HCT116 (cell line): ENCODE data around the gene ACER1. TPM values are rescaled to one million over a fixed set of nuclear protein-coding genes. Genes with fewer than 3 reads are reported as not detected.

Experiments used
- ATAC-seq: fragments of 200-7000 bp; cut with Tn5 transposase; 2 replicates; pipeline ENCODE4 v1.9.1; 2020; ENCODE audit warnings: mild to moderate bottlenecking, moderate library complexity
- BruUV-seq: library from RNA; stranded (reverse); fragments of 400-500 nt; replicated peaks from 2 replicates; lab custom pipeline; 2021; lab: Mats Ljungman, UMichigan
- CTCF ChIA-PET: fragments of 300-600 bp; sonication (Branson Sonifier 250); formaldehyde crosslinking; loops from one replicate; lab custom pipeline; 2021; ENCODE audit warnings: antibody characterized with exemption; lab: Charles Lee
- POLR2A ChIA-PET: fragments of 300-600, 350-600 bp; sonication (Branson Sonifier 250); formaldehyde crosslinking; loops from one replicate; lab custom pipeline; 2021; ENCODE audit warnings: antibody characterized with exemption; lab: Charles Lee
- RAD21 ChIA-PET, 2 experiments: fragments of 300-600 bp; sonication (Branson Sonifier 250); formaldehyde crosslinking; loops; one replicate each; lab custom pipeline; 2023; ENCODE audit warnings: low total read pairs in 2 of 2; ENCODE audit not compliant: uncharacterized antibody in 2 of 2, unreplicated experiment in 2 of 2, low non-redundant PET in 1 of 2; lab: Charles Lee
- DNase-seq: peaks from one replicate; pipeline ENCODE4 v3.0.0-alpha.2; 2010; ENCODE audit warnings: low read depth, low spot score
- H2AFZ ChIP-seq: fragments of 200-600 bp; shearing (Covaris generic), sonication (generic); 2 replicates; pipeline ENCODE4 v1.6.1; 2017; ENCODE audit warnings: low read depth, mixed run types, mixed read lengths, antibody characterized with exemption, low read length; ENCODE audit not compliant: poor library complexity, severe bottlenecking
- H3K27ac ChIP-seq: 2 replicates; pipeline ENCODE4 v1.5.1; 2012; ENCODE audit warnings: low read depth, low read length
- H3K27me3 ChIP-seq: fragments of 200-600 bp; sonication (generic); 2 replicates; pipeline ENCODE4 v1.6.1; 2016; ENCODE audit warnings: mixed run types, low read length, mixed read lengths; ENCODE audit not compliant: insufficient read depth
- H3K36me3 ChIP-seq, 2 experiments: fragments of 200-500 bp in 1 of 2; fragments of 200-600 bp in 1 of 2; sonication (Bioruptor generic) in 1 of 2; sonication (generic) in 1 of 2; 2 replicates each; pipeline versions ENCODE4 v1.5.1 to v1.6.1; 2014 to 2016; ENCODE audit warnings: low read length in 2 of 2, inconsistent platforms in 1 of 2, mixed read lengths in 1 of 2, mixed run types in 1 of 2; ENCODE audit not compliant: insufficient read depth in 2 of 2, control insufficient read depth in 1 of 2
- H3K4me1 ChIP-seq, 2 experiments: fragments of 200-600 bp in 1 of 2; sonication (generic) in 1 of 2; 2 replicates each; pipeline versions ENCODE4 v1.5.1 to v1.6.1; 2012 to 2017; ENCODE audit warnings: low read length in 2 of 2, inconsistent platforms in 1 of 2, mild to moderate bottlenecking in 1 of 2, mixed read lengths in 1 of 2, mixed run types in 1 of 2, moderate library complexity in 1 of 2; ENCODE audit not compliant: insufficient read depth in 2 of 2, control insufficient read depth in 1 of 2
- H3K4me2 ChIP-seq: fragments of 200-600 bp; sonication (generic); 2 replicates; pipeline ENCODE4 v1.6.1; 2017; ENCODE audit warnings: mixed run types, low read length, mixed read lengths
- H3K4me3 ChIP-seq, 2 experiments: fragments of 200-600 bp in 1 of 2; sonication (generic) in 1 of 2; replicated peaks in 1 of 2; 2 replicates each; pipeline ENCODE4 v1.5.1; 2011 to 2016; ENCODE audit warnings: low read length in 2 of 2, control low read depth in 1 of 2, low read depth in 1 of 2, mild to moderate bottlenecking in 1 of 2, mixed read lengths in 1 of 2, mixed run types in 1 of 2
- H3K79me2 ChIP-seq: fragments of 200-600 bp; sonication (generic); 2 replicates; pipeline ENCODE4 v1.6.1; 2017; ENCODE audit warnings: mild to moderate bottlenecking, mixed run types, low read length, moderate library complexity, mixed read lengths; ENCODE audit not compliant: insufficient read depth
- H3K9ac ChIP-seq: fragments of 200-600 bp; sonication (generic); 2 replicates; pipeline ENCODE4 v1.6.1; 2016; ENCODE audit warnings: low read length, mixed read lengths
- H3K9me2 ChIP-seq: fragments of 200-600 bp; sonication (generic), shearing (Covaris generic); 2 replicates; pipeline ENCODE4 v1.6.1; 2017; ENCODE audit warnings: mixed run types, mild to moderate bottlenecking, moderate library complexity; ENCODE audit not compliant: insufficient read depth
- H3K9me3 ChIP-seq, 2 experiments: fragments of 200-500 bp in 1 of 2; fragments of 200-600 bp in 1 of 2; sonication (Bioruptor generic) in 1 of 2; sonication (generic) in 1 of 2; 2 replicates each; pipeline ENCODE4 v1.6.1; 2014 to 2017; ENCODE audit warnings: low read length in 2 of 2, mixed read lengths in 2 of 2, inconsistent platforms in 1 of 2, low read depth in 1 of 2, mild to moderate bottlenecking in 1 of 2, mixed run types in 1 of 2, moderate library complexity in 1 of 2; ENCODE audit not compliant: control insufficient read depth in 1 of 2, insufficient read depth in 1 of 2
- H4K20me1 ChIP-seq: fragments of 200-600 bp; sonication (generic), shearing (Covaris generic); 2 replicates; pipeline ENCODE4 v1.6.1; 2017; ENCODE audit warnings: mixed run types, mild to moderate bottlenecking, moderate library complexity; ENCODE audit not compliant: insufficient read depth
- CBX3 ChIP-seq: IDR thresholded peaks from 2 replicates; pipeline ENCODE4 v1.6.1; 2012; ENCODE audit warnings: low read depth
- CEBPB ChIP-seq: IDR thresholded peaks from 2 replicates; pipeline ENCODE4 v1.6.1; 2012; ENCODE audit warnings: low read depth
- ELF1 ChIP-seq: IDR thresholded peaks from 2 replicates; pipeline ENCODE4 v1.6.1; 2012; ENCODE audit warnings: low read depth, borderline replicate concordance
- EZH2phosphoT487 ChIP-seq: fragments of 200-600 bp; IDR thresholded peaks from 2 replicates; pipeline ENCODE4 v1.6.1; 2018; ENCODE audit warnings: antibody characterized with exemption, borderline replicate concordance
- FOSL1 ChIP-seq: IDR thresholded peaks from 2 replicates; pipeline ENCODE4 v1.6.1; 2012; ENCODE audit warnings: low read depth
- RAD21 ChIP-seq: IDR thresholded peaks from 2 replicates; pipeline ENCODE4 v1.6.1; 2012; ENCODE audit warnings: low read depth, mild to moderate bottlenecking
- REST ChIP-seq: IDR thresholded peaks from 2 replicates; pipeline ENCODE4 v1.6.1; 2012; ENCODE audit warnings: low read depth
- SIN3A ChIP-seq: IDR thresholded peaks from 2 replicates; pipeline ENCODE4 v1.6.1; 2012; ENCODE audit warnings: low read depth
- SP1 ChIP-seq: IDR thresholded peaks from 2 replicates; pipeline ENCODE4 v1.6.1; 2012; ENCODE audit warnings: low read depth
- TCF7L2 ChIP-seq: IDR thresholded peaks from 2 replicates; pipeline ENCODE4 v1.7.0; 2011; ENCODE audit warnings: borderline replicate concordance, inconsistent platforms; ENCODE audit not compliant: insufficient read depth, insufficient read length; ENCODE audit errors: extremely low read depth
- intact Hi-C: fragments of 100-400 bp; cut with micrococcal nuclease; formaldehyde crosslinking; loops from 2 replicates; pipeline ENCODE4 v1.10.0; 2022
- total RNA-seq: library from RNA; stranded (reverse); gene quantifications from one replicate; pipeline ENCODE4 v1.2.1, GENCODE V29; 2021; ENCODE audit not compliant: unreplicated experiment

The ACER1 gene
- total RNA-seq, 1 experiment from 2014 or later: not detected

GRCh38 chr19:6319376-6319775 is 14.0 kb downstream of the ACER1 start:
- TF ChIP-seq REST (no peak), CBX3 (no peak), SIN3A (no peak), CEBPB (no peak), EZH2phosphoT487 (no peak), ELF1 (no peak), RAD21 (no peak), TCF7L2 (no peak), FOSL1 (no peak), SP1 (no peak)
- TF ChIP-seq, all 23 proteins: peak for 0
- Histone ChIP-seq H3K9me2 (no peaks in the 10 kb centered on the region), H3K27ac (no peak overlapping the region), H3K9me3 (no peaks in the 10 kb centered on the region), H3K4me3 (no peak overlapping the region), H4K20me1 (no peaks in the 10 kb centered on the region), H3K9ac (no peak overlapping the region), H3K36me3 (no peaks in the 10 kb centered on the region), H3K79me2 (no peaks in the 10 kb centered on the region), H3K4me1 (no peaks in the 10 kb centered on the region), H3K4me2 (no peak overlapping the region), H2AFZ (no peak overlapping the region), H3K27me3 (peaks cover 14% of the 10 kb centered on the region; the same call in 1 of the 2 replicates)
- POLR2A ChIA-PET: no interaction called here
- RAD21 ChIA-PET: no interaction called here
- intact Hi-C loops: no loop called here
- DNase-seq: no peak
- CTCF ChIA-PET: interaction anchor here (1.4 kb wide), 1 partner anchor 271 kb away, joined by 4 read pairs; no protein-coding TSS in a partner anchor
- BruUV-seq: no TSS peak
- ATAC-seq: no peak
